Measurements from ENCODE around the gene MON1B. TPM values are rescaled to one million over a fixed set of nuclear protein-coding genes. Genes with fewer than 3 reads are reported as not detected.
"Not testable (repeated sequence)": the region's sequence is repeated elsewhere in the genome, so short reads cannot be mapped to it uniquely, and the experiment has no call there.

The MON1B gene
- total and polyA plus RNA-seq, 10 of the 15 experiments (the other 5 are each of a cell fraction or from before 2014, with no cell fraction given) = 5.7 to 64.5 (median 21.7) TPM

DNA sequence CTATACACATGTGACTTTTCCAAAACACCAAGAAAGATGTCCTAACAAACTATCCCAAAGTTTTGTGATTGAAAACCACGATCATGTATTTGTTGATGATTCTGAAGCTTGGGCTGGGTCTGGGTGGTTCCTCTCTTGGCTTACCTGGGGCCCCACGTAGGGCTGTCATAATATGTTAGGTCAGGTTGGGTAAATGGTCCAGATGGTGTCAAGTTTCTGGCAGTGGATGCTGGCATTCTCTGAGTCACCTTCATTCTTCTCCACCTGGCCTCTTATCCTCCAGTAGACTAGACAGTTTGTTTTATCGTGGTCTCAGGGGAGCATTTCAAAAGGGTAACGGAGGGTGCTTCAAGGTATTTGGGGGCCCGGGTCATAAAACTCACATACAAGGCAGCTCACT, 47.6 kb downstream of the MON1B start:
- no peaks in the 10 kb centered on the region for H3K79me2 ChIP-seq (ENCODE audit: control insufficient read depth, insufficient read depth, low read length)
- no peaks in the 10 kb centered on the region for H3K4me1 ChIP-seq (ENCODE audit: control insufficient read depth, insufficient read depth, low read length)
- no peak overlapping the region for H3K27ac ChIP-seq (ENCODE audit: control insufficient read depth, insufficient read depth)
- no peak for FAIRE-seq
- no peak overlapping the region for H3K9ac ChIP-seq (ENCODE audit: control insufficient read depth, insufficient read depth, low read length)
- H2AFZ ChIP-seq (ENCODE audit: control insufficient read depth, low read depth, low read length) = no peak overlapping the region
- ChIA-PET SMC1A (ENCODE audit: uncharacterized antibody, unreplicated experiment) (interaction anchor here (11.5 kb wide), 1 partner anchor 346 kb away, joined by 108 read pairs; no protein-coding TSS in a partner anchor), RAD21 (ENCODE audit: unreplicated experiment) (no interaction called here), CTCF (interaction anchor here (7.3 kb wide), 1 partner anchor 345 kb away, joined by 132 read pairs; no protein-coding TSS in a partner anchor), POLR2A (no interaction called here)
- DNase-seq (ENCODE audit: low read depth, low spot score) = no peak
- intact Hi-C loops (cut with micrococcal nuclease; ENCODE audit: unreplicated experiment) (loop anchor here (2.0 to 10.0 kb wide), 2 partner anchors 212 to 736 kb away; no protein-coding TSS in a partner anchor), in situ Hi-C loops (cut with MboI) (loop anchor here (5.0 kb wide), 2 partner anchors 139 to 349 kb away; no protein-coding TSS in a partner anchor)
- H3K4me2 ChIP-seq (ENCODE audit: control insufficient read depth, insufficient read depth) = no peak overlapping the region
- H3K27me3 ChIP-seq (replicated peaks in 1 of 2; ENCODE audit: control insufficient read depth in 2 of 2, insufficient read depth in 2 of 2, low read length in 1 of 2) = no peaks in the 10 kb centered on the region; a peak in 1 of 4 replicates
- no peak for ATAC-seq
- no peaks in the 10 kb centered on the region for H3K36me3 ChIP-seq (ENCODE audit: control insufficient read depth in 2 of 2, insufficient read depth in 2 of 2, low read length in 1 of 2)
- no peaks in the 10 kb centered on the region for H3K9me3 ChIP-seq (replicated peaks; ENCODE audit: control insufficient read depth, insufficient read depth, low read length)
- H3K4me3 ChIP-seq = no peak overlapping the region
- 38% methylated on average over 5 of the region's 5 CpGs for WGBS (ENCODE audit: insufficient coverage, insufficient replicate concordance, low lambda C conversion rate, missing lambda C conversion rate)
- H4K20me1 ChIP-seq (ENCODE audit: control insufficient read depth, insufficient read depth) = no peaks in the 10 kb centered on the region
- TF ChIP-seq PAX8 (IDR thresholded peaks at IDR 0.05) = no peak
- BruUV-seq (replicated peaks) = no TSS peak

DNA sequence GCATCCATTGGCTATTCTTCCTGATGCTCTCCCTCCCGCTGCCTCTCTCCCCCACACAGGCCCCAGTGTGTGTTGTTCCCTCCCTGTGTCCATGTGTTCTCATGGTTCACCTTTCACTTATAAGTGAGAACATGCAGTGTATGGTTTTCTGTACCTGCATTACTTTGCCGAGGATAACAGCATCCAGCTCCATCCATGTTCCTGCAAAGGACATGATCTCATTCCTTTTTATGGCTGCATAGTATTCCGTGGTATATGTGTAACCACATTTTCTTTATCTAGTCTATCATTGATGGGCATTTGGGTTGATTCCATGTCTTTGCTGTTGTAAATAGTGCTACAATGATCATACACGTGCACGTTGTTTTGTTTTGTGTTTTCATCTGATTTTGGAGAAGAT, 51.5 kb downstream of the MON1B start:
- FAIRE-seq, POLR2A ChIA-PET: not testable (repeated sequence)

More for the DNA sequence above, 51.5 kb downstream of the MON1B start:
- intact Hi-C loops (cut with micrococcal nuclease; ENCODE audit: unreplicated experiment); H3K9ac ChIP-seq (ENCODE audit: control insufficient read depth, insufficient read depth, low read length); ATAC-seq; BruUV-seq (replicated peaks); H4K20me1 ChIP-seq (ENCODE audit: control insufficient read depth, insufficient read depth); SMC1A ChIA-PET (ENCODE audit: uncharacterized antibody, unreplicated experiment); H3K36me3 ChIP-seq (ENCODE audit: control insufficient read depth in 2 of 2, insufficient read depth in 2 of 2, low read length in 1 of 2); RAD21 ChIA-PET (ENCODE audit: unreplicated experiment); H3K79me2 ChIP-seq (ENCODE audit: control insufficient read depth, insufficient read depth, low read length); in situ Hi-C loops (cut with MboI); H3K4me3 ChIP-seq; H3K27me3 ChIP-seq (replicated peaks in 1 of 2; ENCODE audit: control insufficient read depth in 2 of 2, insufficient read depth in 2 of 2, low read length in 1 of 2); H2AFZ ChIP-seq (ENCODE audit: control insufficient read depth, low read depth, low read length); DNase-seq (ENCODE audit: low read depth, low spot score); H3K4me2 ChIP-seq (ENCODE audit: control insufficient read depth, insufficient read depth); H3K4me1 ChIP-seq (ENCODE audit: control insufficient read depth, insufficient read depth, low read length); H3K9me3 ChIP-seq (replicated peaks; ENCODE audit: control insufficient read depth, insufficient read depth, low read length); H3K27ac ChIP-seq (ENCODE audit: control insufficient read depth, insufficient read depth): not testable (repeated sequence)
- 25% methylated on average over 5 of the region's 5 CpGs for WGBS (ENCODE audit: insufficient coverage, insufficient replicate concordance, low lambda C conversion rate, missing lambda C conversion rate)
- CTCF ChIA-PET = interaction anchor here (3.2 kb wide), 1 partner anchor 342 kb away, joined by 13 read pairs; no protein-coding TSS in a partner anchor

Data from GM12878 (cell line).